ENCODE results near the gene TSPAN32.
"Not testable (repeated sequence)": the region's sequence is repeated elsewhere in the genome, so short reads cannot be mapped to it uniquely, and the experiment has no call there.

Gene TSPAN32

DNA sequence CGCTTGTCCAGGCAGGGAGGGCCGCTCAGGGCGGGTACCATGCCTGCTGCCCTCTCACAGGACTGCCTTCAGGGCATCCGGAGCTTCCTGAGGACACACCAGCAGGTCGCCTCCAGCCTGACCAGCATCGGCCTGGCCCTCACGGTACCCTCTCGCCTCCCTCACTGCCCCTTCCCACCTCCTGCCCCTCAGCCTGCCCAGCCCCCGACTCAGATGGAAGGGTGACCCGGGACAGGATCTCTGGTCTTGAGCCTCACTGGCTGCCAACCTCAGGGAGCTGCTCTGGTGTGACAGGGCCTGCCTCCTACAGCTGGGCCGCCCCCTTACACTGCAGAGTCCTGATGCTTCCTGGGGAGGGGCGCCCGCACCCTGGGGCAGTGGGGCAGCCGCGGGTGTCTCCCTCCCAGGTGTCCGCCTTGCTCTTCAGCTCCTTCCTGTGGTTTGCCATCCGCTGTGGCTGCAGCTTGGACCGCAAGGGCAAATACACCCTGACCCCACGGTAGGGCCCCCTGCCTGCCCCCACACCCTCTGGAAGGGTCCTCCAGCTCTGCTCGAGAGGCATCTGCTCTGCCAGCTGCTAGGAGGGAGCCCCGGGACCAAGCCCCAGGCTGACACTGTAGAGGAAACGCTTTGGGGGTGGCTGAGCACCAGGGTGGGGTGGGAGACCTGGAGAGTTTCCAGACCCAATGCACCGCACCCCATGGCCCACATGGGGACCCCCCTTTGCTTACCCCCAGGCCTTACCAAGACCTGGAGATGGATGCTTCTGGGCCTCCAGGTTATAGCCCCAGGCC is 14.6 kb downstream of the TSPAN32 start:
- DNase-seq (ENCODE audit: low read depth) = no peak

DNA sequence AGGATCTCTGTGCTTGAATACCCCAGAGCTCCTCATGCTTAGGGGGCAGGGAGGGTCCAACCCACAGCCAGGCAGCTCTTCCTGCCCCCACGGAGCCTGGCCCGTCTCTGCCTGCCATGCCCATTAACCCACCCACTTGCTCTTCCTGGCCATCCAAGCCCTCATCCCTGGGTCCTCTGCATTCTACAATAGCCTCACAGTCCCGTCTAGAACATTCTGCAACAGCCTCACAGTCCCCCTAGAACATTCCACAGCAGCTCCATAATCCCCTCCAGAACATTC is 15.1 kb downstream of the TSPAN32 start:
- DNase-seq (ENCODE audit: low read depth) = no peak

DNA sequence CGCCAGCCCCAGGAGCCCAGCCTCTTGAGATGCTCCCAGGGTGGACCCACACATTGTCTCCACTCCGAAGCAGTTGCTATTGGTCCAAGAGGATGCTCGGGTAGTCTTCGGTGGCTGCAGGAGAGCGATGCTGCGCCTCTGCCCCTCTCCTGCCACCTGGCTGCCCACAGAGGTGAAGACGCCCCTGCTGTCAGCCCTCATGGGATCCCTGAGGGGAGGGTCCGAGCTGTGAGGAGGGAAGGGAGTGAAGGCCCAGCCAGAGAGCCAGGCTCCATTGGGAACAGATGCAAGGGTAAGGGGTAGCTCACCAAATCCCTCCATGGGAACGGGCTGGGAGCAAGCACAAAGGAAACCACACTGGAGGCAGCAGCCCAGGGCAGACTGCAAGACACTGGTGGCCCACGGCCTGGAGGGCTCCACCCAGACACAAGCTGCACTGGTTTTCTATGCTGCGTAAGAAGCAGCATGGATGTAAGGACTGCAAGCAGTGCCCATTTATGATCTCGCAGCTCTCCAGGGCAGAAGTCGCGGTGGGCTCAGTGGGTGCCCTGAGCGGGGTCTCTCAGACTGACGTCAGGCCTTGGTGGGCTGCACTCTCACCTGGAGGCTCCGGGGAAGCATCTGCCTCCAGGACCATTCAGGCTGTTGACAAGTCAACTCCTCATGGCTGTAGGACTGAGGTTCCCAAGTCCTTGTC is 15.7 kb downstream of the TSPAN32 start:
- DNase-seq (ENCODE audit: low read depth) = no peak

DNA sequence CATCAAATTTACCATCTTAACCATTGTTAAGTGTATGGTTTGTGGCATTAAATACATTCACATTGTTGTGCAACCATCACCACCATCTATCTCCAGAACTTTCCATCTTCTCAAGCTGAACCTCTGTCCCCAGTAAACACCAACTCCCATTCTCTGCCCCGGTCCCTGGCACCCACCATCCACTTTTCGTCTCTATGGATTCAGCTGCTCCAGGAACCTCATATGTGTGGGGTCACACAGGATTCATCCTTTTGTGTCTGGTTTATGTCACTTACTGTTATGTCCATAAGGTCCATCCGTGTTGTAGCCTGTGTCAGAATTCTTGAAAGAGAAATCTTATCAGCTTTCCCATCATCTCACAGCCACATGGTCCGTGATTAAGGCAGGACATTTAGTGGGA is 16.3 kb downstream of the TSPAN32 start:
- no peak for DNase-seq (ENCODE audit: low read depth)

DNA sequence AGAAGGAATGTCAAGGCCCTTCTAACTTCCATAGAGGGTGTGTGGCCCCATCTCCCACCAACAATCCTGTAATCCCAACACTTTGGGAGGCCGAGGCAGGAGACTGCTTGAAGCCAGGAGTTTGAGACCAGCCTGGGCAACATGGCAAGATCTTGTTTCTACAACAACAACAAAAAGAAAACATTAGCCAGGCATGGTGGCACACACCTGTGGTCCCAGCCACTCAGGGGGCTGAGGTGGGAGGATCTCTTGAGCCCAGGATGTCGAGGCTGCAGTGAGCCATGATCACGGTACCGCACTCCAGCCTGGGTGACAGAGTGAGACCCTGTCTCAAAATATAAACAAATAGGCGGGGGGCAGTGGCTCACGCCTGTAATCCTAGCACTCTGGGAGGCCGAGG is 16.9 kb downstream of the TSPAN32 start:
- DNase-seq (ENCODE audit: low read depth) = no peak

DNA sequence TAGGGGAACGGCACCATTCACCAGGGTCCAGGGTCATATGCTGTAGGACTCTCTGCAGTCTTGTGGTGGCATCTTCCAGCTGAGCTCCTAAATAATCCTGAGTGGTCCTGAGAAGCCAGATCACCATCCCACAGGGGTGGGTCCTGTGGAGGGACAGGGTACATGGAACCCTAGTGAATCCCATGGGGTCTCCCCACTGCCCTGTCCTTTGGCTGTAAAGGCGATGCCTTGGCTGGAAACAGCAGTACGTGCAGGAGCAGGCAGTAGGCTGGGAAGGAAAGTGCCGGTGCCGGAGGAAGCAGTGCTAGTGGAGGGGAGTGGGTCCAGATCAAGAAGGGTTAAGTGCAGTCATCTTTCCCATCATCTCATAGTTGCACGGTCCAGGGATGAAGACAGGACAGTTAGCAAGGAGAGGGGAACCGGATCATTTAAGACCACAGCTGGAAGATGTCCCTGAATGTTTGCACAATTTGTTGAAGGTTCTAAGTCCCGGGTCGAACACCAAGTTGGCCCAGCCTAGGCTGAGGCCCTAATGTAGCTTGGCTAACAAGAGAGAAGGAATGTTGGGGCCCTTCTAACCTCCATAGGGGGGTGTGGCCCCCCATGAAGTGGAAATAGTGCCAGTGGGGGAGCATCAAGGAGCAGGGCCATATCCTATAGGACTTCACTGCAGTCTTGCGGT is 18.1 kb downstream of the TSPAN32 start:
- no peak for DNase-seq (ENCODE audit: low read depth)

DNA sequence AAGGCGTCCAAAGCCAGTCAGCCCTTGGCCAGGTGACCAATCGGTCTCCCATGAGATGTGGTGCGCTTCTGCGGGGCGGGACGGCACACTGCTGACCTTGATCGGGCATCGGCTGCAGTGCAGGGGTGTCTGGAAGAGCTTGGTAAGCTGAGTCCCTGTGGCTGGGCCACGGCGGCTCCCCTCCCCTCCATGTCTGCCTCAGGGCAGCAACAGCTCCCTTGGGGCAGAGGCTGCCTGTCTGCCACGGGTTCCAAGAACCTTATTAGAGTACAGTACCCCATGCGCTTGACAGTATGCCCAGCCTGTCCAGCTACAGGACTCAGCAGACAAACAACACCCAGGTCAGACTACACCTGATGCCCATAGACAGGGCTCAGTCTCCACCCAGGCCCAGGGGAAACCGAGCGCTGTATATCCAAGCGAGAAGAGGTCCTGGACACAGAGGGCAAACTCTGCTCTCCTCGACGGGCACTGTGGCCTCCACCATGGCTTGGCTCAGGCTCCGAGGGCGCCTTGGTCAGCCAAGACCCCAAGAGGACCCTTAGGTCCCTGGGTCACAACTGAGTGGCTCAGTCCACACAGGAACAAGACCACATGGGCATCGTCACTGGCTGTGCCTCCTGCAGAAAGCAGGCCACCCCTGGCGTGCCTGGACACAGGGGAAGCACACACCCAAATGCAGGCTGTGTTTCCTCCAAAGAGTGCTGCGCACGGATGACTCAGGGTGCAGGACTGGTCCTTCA is 18.9 kb downstream of the TSPAN32 start:
- no peak for DNase-seq (ENCODE audit: low read depth)

DNA sequence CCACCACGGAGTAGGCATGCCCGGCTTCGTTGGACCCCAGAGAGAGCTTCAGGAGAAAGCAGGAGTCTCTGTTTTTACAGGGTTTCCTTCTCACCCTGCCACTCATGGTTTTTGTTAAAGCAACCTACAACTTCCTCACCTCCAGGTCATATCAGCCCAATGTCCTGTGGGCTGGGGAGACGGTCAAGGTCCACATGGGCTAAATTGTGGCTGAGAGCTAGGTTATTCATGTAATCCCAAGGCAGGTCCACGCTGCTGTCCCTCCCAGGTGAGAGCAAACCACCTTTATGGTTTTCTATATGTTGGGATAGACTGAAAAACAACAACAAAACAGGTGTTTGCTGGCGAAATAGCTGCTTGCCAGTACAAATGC is 19.5 kb downstream of the TSPAN32 start:
- DNase-seq (ENCODE audit: low read depth) = no peak

DNA sequence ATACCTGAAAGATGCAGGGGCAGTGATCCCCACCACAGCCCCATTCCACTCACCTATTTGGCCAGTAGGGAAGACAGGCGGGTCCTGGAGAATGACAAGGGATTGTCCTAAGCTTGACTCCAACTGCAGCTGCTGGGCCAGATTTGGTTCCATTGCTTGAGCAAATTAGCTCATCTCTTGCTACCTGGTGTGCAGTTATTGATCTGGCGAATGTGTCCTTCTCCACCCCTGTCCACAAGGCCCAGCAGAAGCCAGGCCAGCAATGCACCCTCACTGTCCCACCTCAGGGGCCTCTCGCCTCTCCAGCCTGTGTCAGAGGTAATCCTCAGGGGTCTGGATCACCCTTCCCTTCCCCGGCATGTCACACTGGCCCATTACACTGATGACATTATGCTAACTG is 23.3 kb downstream of the TSPAN32 start:
- no peak for DNase-seq (ENCODE audit: low read depth)

DNA sequence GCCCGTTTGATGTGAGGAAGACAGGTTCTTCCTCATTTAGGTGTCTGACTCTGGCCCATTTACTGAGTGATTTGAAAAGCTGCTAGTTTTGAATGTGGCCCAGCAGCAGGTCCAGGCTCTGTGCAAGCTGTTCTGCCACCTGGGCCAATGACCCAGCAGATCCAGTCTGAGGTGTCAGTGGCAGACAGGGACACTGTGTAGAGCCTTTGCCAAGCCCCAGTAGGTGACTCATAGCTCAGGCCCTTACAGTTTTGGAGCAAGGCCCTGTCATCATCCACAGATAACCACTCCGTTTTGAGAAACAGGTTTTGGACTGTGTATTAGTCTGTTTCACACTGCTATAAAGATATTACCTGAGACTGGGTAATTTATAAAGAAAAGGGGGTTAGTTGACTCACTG is 23.9 kb downstream of the TSPAN32 start:
- no peak for DNase-seq (ENCODE audit: low read depth)

DNA sequence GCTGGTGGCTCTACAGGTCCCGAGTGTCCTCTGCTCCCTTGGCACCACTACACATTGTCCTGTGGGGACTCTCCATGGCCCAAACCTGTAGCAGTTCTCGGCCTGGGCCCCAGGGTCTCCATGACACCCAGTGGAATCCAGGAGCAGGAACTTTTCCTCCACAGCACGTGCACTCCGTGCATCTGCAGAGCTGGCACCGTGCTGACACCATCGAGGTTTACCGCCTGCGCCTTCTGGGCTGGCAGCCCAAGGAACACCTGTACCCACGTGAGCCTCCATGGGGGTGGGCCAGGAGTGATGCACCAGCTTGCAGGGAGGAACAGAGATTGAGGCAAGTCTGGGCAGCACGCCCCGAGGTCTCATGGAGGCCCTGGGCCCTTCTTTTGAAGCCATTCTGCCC is 25.2 kb downstream of the TSPAN32 start:
- no peak for DNase-seq (ENCODE audit: low read depth)

DNA sequence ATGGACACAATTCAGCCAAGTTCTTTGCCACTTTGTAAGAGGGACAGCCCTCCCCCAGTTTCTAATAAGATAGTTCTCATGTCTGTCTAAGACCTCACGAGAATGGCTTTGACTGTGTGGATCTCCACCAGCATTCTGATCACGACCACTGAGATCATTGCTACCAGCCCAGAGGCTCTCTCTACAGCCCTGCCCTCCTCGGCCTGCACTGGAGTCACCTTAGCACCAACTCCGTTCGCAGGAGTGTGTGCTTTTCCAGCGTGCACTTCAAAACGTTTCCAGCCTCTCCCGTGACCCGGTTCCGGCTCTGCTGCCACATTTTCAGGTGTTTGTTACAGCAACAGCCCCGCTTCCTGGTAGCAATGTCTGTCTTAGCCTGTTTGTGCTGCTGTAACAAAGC is 26.2 kb downstream of the TSPAN32 start:
- DNase-seq (ENCODE audit: low read depth) = no peak

DNA sequence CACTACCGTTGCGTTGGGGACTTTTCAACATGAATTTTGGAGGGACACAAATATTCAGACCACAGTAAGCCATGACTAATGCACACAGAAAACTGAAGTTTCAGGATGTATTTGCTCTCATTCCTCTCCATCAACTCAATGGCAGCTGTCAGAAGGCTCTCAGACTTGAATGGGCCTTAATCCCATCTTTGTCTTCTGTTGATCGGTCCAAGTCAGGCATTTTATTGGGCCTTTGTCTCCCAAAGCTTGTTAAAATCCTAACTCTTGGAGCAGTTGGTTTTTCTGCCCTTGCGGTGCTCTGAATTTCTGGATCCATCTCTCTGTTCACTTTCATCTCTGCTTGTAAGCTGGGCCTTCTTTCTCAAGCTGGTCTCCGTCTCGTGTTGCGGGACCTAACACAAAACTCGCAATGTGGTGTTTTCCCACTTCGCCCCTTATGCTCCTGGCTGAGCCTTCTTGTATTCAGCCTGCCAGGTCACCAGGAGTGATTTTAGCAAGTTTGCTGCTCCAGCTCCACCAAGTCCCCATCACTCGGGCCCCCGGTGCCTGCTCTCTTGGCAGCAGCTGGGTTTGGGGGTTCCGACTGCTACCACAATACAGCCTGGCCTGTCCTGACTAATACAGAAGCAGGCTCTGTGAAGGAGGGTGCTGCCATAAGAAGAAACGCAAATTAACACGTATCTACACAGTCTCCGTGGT is 27.0 kb downstream of the TSPAN32 start:
- DNase-seq (ENCODE audit: low read depth) = no peak

DNA sequence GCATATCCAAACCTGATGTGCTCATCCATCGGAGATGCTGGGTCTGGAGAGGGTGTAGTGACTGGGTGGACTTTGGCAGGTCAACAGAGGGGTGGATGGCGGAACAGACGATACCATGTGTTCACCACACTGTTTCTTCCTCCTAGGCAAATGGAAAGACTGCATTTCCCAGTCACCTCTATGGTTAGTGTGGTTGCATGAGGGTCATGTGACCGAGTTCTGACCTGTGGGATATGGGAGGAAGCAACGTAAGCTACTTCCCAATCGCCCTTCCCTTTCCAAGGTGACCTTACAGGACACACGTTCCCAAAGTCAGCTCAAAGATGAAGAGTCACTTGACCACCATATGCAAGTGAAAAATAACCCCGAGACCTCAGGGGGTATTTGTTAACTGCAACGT is 27.7 kb downstream of the TSPAN32 start:
- no peak for DNase-seq (ENCODE audit: low read depth)

DNA sequence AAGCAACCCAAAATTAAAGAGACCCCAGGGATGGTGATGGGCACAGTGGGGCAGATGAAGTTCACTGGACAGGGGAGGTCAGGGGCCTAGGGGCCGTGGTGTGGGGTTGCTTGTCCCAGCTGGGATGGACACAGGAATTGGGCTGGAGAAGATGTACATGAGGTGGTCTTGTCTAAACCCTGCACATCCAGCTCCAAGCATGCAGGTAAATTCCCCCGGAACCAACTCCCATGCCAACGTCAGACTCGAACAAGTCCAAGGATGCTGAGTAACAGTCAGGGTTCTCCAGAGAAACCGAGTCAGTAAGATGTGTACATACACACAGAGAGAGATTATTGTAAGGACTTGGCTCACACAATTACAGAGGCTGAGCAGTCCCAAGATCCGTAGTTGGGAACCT is 28.9 kb downstream of the TSPAN32 start:
- no peak for DNase-seq (ENCODE audit: low read depth)

DNA sequence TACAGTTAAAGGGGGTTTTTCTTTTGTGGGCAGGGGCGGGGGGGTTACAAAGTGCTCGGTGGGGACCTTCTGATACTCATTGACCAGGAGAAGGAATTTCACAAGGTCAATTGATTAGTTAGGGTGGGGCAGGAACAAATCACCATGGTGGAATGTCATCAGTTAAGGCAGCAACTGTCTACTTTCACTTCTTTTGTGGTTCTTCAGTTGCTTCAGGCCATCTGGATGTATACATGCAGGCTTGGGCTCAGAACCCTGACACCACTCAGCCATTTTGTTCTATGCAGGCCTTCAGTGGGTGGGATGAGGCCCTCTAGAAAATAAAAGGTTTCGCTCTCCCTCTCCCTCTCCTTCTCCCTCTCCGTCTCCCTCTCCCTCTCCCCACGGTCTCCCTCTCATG is 29.6 kb downstream of the TSPAN32 start:
- DNase-seq (ENCODE audit: low read depth) = no peak

DNA sequence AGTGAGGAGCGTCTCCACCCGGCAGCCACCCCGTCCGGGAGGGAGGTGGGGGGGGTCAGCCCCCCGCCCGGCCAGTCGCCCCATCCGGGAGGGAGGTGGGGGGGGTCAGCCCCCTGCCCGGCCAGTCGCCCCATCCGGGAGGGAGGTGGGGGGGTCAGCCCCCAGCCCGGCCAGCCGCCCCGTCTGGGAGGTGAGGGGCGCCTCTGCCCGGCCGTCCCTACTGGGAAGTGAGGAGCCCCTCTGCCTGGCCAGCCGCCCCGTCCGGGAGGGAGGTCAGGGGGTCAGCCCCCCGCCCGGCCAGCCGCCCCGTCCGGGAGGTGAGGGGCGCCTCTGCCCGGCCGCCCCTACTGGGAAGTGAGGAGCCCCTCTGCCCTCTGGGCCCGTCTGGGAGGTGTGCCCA is 30.8 kb downstream of the TSPAN32 start:
- DNase-seq (ENCODE audit: low read depth) = not testable (repeated sequence)

DNA sequence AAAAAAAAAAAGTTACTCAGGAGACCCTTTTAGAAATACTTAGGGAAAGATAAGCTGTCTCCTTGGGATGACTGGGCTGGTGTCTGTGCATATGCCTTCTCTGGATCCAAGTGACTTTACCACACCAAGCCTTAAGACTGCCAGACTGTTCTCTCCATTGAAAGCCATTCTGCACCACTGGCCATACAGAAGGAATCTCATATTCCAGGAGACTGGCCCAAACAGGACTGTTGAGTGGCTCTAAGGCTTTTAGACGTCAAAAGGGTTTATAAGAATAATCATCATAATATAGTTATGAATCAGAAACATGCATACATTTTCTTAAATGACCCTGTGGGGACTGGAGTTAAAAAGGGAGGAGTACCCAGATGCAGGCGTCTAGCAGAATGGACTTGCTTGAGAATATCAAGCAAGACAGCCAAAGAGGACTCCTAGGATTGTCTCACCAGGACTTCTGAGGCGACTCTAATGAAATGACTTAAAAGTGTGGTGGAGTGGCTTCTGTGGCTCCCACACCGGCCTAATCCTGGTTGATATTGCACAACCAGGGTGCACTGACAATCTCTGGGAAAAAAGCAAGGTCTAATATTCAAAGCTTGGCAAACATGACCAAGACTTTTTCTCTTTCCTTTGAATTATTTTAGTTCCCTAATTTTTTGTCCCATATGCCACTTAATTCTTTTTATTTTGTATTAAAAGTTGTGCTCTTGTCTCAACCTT is 31.8 kb downstream of the TSPAN32 start:
- DNase-seq (ENCODE audit: low read depth) = not testable (repeated sequence)

DNA sequence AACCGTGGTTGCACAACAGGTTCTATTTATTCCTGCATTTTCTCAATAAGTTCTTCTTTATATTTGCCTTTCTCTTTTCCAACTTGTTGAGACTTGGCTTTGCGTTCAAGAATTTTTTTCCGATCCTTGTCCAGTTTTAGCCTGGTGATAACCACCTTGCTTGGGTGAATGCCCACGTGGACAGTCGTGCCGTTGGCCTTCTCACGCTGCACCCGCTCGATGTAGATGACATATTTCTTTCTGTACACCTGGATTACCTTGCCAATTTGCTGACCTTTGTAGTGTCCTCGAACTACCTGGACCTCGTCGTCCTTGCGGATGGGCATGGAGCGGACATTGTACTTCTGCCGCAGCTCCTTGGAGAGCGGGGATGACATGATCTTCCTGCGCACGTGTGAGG is 33.5 kb downstream of the TSPAN32 start:
- DNase-seq (ENCODE audit: low read depth) = not testable (repeated sequence)

DNA sequence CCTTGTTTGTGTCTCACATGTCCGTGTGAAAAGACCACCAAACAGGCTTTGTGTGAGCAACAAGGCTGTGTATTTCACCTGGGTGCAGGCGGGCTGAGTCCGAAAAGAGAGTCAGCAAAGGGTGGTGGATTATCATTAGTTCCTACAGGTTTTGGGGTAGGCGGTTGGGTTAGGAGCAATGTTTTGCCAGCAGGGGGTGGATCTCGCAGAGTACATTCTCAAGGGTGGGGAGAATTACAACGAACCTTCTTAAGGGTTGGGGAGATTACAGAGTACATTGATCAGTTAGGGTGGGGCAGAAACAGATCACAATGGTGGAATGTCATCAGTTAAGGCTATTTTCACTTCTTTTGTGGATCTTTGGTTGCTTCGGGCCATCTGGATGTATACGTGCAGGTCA is 36.9 kb downstream of the TSPAN32 start:
- DNase-seq (ENCODE audit: low read depth) = peak; percentile 11

DNA sequence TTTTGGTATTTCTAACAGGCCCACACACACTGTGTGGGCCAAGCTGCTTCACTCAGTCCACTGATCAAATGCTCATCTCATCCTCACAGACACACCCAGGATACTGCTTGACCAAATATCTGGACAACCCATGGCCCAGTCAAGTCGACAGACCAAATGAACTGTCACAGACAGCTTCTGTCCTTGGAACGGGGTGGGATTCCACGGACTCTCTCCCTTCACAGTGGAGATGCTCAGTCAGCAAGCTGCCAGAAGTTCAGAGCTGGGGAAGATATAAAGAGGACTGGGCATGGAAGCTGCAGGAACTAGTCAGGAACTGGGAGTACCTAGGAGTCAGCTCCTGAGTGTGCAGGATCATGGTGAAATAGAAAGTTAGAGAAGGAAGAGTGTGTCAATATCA is 40.7 kb downstream of the TSPAN32 start:
- DNase-seq (ENCODE audit: low read depth) = no peak

DNA sequence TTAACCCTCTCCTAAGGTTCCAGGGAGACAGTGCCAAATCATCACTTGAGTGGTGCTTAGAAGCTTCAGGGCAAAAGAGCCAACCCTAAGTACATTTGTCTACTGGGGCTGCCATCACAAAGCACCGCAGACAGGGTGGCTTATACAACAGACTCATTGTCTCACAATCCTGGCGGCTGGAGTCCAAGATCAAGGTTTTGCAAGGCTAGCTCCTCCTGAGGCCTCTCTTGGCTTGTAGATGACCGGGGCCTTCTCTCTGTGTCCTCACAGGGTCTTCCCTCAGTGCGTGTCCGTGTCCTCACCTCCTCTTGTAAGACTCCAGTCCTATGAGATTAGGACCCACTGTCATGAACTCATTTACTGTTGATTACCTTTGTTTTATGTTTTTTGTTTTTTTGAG is 41.2 kb downstream of the TSPAN32 start:
- no peak for DNase-seq (ENCODE audit: low read depth)

Measured in ELR (cell line).